HG02973 (cell line): ENCODE measurements around the gene TENM4.

Source experiments
- ATAC-seq: cut with Tn5 transposase; IDR thresholded peaks from one replicate; pipeline ENCODE4 v1.9.1; 2021; ENCODE audit warnings: moderate library complexity; ENCODE audit not compliant: unreplicated experiment

TENM4 gene

GRCh38 chr11:78801161-78801884 lies 639.5 kb downstream of the TENM4 start:
- ATAC-seq, result no peak

- ATAC-seq, result no peak
These were observed 640.1 kb downstream of the TENM4 start for GRCh38 chr11:78800756-78801155.

- no peak for ATAC-seq
These were observed 640.6 kb downstream of the TENM4 start for GRCh38 chr11:78800096-78800690.

- peak; percentile 87 for ATAC-seq
These were observed 642.2 kb downstream of the TENM4 start for GRCh38 chr11:78798663-78799062.

- no peak for ATAC-seq
These were observed 643.3 kb downstream of the TENM4 start for GRCh38 chr11:78797559-78797958.

GRCh38 chr11:78796956-78797355 lies 643.9 kb downstream of the TENM4 start:
- no peak for ATAC-seq

GRCh38 chr11:78795621-78796261 lies 645.1 kb downstream of the TENM4 start:
- ATAC-seq, result no peak

DNA sequence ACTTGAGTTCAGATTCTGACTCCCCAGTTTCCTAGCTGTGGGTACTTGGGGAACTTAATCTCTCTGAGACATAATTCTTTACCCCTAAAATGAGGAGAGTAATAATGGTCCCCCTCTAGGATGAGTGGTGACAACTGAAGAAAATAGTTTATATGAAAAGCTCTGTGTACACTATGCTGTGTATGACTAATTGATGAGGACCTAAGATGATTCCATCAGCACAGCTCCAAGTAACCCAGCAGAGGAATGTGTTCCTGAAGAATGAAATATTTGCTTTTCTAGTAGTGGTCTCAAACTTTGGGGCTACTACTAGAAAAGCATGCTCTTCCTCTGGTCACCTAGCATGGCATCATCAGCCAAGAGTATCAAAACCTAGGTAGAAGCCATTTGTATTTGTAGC lies 648.9 kb downstream of the TENM4 start:
- no peak for ATAC-seq

- ATAC-seq, result no peak
These were observed 649.6 kb downstream of the TENM4 start for GRCh38 chr11:78791254-78791653.

GRCh38 chr11:78790784-78791183 lies 650.0 kb downstream of the TENM4 start:
- no peak for ATAC-seq

DNA sequence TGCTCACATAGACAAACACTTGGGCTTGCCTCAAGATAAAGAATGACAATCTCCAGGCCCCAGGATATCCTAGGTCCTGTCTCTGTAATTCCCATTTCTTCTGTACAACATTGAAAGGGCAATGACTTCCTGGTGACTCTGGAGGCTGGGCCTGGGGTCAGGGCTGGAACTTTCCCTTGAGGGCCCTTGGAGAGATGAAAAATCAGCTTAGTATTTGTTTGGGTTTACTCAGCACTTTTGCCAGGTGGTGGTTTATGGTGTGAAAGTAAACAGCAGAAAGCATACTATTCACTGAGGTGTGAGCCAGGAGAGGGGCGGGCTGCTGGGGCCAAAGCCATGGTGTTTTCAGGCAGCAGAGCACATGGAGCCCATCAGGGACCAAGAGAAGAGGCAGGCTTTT lies 651.5 kb downstream of the TENM4 start:
- no peak for ATAC-seq

GRCh38 chr11:78788533-78788932 lies 652.3 kb downstream of the TENM4 start:
- ATAC-seq, result no peak

GRCh38 chr11:78787696-78788095 lies 653.1 kb downstream of the TENM4 start:
- ATAC-seq, result no peak

DNA sequence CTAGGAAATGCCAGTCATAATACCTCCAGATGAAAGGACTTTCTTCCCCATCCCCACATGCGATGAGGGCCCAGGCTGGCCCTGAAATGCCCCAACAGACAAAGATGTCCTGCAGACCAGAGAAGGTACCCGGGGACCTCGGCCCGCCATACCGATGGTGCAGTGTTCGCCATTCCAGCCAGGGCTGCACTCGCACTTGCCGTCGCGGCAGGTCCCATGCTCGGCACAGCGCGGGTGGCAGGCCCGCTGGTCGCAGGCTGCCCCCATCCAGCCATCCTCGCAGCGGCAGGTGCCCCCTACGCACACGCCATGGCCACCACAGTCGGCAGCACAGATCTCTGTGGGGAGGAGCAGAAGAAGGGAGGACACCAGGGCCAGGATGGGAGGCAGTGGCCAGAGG lies 654.1 kb downstream of the TENM4 start:
- ATAC-seq, result no peak

- no peak for ATAC-seq
These were observed 654.7 kb downstream of the TENM4 start for GRCh38 chr11:78786086-78786485.

DNA sequence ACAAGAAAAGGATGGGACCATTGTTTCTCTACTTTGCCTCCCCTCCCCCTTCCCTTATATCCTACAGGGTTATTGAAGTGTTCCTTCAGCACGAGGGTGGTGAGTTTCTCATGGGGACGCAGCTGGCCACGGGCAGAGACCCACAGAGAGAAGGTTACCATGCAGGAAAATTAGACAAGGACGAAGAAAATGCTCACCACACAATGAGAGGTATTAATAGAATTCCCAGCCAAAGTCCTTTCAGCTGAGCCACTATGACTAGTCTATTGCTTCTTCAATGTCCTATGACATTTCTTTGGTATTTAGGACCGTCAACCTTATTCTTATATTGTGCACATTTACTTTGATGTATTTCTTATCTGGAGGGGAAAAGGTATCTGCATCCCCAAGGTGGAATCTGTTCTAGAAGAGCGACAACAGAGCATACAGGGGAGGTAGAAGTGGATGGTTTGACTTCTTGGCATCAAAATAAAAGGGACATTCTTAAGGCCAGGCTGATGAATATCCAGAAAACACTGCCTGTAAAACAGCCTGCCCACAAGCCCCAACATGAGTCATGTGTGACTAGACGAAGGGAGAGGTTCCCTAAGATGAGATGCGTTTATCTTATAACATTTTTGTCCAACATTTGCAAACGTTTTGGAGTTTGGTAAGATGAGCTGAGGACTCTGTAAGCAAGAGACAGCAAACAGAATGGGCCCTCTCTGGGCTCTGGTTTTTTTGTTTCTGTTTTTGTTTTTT lies 656.3 kb downstream of the TENM4 start:
- no peak for ATAC-seq

DNA sequence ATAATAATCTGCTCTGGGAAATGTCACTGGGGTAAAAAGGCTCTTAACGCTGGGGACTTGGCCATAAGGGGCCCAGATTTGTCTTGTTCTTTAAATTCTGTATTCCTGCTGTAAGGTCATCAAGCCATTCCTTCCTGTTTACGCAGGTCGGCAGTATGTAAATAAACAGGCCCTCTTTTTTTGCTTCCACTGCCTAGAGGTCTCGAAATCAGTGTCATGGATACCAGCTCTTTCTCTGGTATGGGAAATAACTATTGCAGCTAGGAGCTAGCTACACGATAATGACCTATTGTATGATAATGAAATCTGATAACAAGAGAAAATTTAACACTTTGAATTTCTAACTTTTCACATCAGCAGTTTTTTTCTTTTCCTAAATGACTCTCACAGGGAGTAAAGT lies 657.0 kb downstream of the TENM4 start:
- ATAC-seq, result no peak

GRCh38 chr11:78783301-78783700 lies 657.5 kb downstream of the TENM4 start:
- no peak for ATAC-seq

DNA sequence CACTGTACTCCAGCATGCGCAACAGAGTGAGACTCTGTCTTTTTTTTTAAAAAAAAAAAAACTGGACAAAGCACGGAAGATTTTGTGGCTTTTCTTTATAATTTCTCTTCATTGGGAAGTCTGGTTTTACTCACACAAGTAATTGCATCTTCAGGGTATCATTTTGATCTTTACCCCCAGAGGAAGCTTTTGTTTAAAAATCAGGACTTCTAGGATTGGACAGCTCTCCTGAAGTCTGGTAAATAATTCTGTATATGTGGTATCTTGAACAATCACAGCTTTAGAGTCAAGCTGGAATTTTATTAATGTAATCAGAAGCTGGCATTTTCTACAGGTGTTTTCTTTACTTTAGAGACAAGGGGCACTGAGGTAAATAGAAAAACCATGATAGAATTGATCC lies 658.1 kb downstream of the TENM4 start:
- no peak for ATAC-seq

GRCh38 chr11:78780889-78781288 lies 659.9 kb downstream of the TENM4 start:
- no peak for ATAC-seq

DNA sequence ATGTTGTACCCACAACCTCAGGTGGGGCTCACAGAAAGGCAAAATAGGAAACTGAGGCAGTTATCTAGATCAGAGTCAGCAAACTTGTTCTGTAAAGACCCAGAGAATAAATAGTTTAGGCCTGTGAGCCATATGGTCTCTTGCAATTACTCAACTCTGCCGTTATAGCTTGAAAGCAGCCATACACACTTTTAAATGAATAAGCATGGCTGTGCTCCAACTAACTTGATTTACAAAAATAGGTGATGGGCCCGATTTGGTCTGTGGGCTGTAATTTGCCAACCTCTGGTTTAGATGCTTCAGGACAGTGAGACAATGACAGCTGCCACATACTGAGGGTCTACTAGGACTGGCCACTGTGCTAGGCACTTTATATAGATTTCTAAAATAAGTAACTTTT lies 667.3 kb downstream of the TENM4 start:
- ATAC-seq, result no peak

GRCh38 chr11:78773077-78773476 lies 667.8 kb downstream of the TENM4 start:
- ATAC-seq, result no peak
